ENCODE results near the gene BRICD5. TPM values are rescaled to one million over a fixed set of nuclear protein-coding genes. Genes with fewer than 3 reads are reported as not detected.

The BRICD5 gene
- total and polyA plus RNA-seq, 2 of the 13 experiments (the other 11 are each of a cell fraction or from before 2014, with no cell fraction given) = 1.6 to 5.8 TPM

GRCh38 chr16:2251296-2252111, 40.8 kb upstream of the BRICD5 start, which contains the start of gene ECI1 (continued):
- TF ChIP-seq ZBTB40 (IDR thresholded peaks at IDR 0.05) = no peak
- TF ChIP-seq ZBTB40 (CRISPR knock-in tag; IDR thresholded peaks at IDR 0.05) = peak; percentile 49; the same call in 1 of the 2 replicates
- TF ChIP-seq ZNF800 (CRISPR knock-in tag; IDR thresholded peaks at IDR 0.05) = no peak
- no peak; the same call in 1 of the 2 replicates for TF ChIP-seq SMAD3 (CRISPR knock-in tag; IDR thresholded peaks at IDR 0.05)
- TF ChIP-seq RCOR2 (CRISPR knock-in tag; IDR thresholded peaks at IDR 0.05) = peak; percentile 35; the same call in 1 of the 2 replicates
- no peak for TF ChIP-seq RARG (CRISPR knock-in tag; IDR thresholded peaks at IDR 0.05; ENCODE audit: low read depth)
- TF ChIP-seq ZFP82 (CRISPR knock-in tag; IDR thresholded peaks at IDR 0.05; ENCODE audit: borderline replicate concordance) = no peak
- TF ChIP-seq ZNF724P (CRISPR knock-in tag; IDR thresholded peaks at IDR 0.05; ENCODE audit: borderline replicate concordance) = no peak
